ENCODE data around the gene OR1S2.

DNA sequence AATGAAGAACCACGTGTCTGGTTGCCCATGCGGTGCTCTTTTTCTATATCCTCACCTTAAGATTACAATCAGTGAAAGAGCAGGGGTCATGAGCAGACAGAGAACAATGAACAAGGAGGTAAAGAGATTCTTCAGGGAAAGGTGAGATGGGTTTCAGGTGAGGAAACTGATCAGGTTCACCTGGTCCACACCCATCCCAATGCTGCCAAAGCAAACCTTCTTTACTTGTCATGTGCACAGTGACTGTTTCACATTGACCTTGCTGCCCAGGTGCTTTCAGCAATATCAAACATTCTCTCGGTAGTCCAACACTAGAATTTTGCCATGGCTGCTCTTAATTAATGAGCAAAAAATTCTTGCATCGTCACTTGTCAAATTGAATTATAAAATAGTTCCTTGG is 39.6 kb downstream of the OR1S2 start:
- TF ChIP-seq, protein P1, sequence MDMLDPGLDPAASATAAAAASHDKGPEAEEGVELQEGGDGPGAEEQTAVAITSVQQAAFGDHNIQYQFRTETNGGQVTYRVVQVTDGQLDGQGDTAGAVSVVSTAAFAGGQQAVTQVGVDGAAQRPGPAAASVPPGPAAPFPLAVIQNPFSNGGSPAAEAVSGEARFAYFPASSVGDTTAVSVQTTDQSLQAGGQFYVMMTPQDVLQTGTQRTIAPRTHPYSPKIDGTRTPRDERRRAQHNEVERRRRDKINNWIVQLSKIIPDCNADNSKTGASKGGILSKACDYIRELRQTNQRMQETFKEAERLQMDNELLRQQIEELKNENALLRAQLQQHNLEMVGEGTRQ (CRISPR knock-in tag; IDR thresholded peaks at IDR 0.05): no peak
- TF ChIP-seq ZNF219 (CRISPR knock-in tag; IDR thresholded peaks at IDR 0.05; ENCODE audit: borderline replicate concordance) (no peak), ZNF396 (CRISPR knock-in tag; IDR thresholded peaks at IDR 0.05; ENCODE audit: borderline replicate concordance) (no peak), FOXJ3 (CRISPR knock-in tag; IDR thresholded peaks at IDR 0.05; ENCODE audit: borderline replicate concordance) (no peak), GABPB1 (CRISPR knock-in tag; IDR thresholded peaks at IDR 0.05) (no peak)

All from WTC11 (cell line).